Measurements from ENCODE around the gene CDH24.

CDH24 gene

GRCh38 chr14:22997676-22998323 lies 59.5 kb downstream of the CDH24 start:
- no peak for DNase-seq
- Histone ChIP-seq H3K4me3 (ENCODE audit: low read depth, low read length) (no peak overlapping the region), H3K4me1 (peaks cover 10% of the 10 kb centered on the region), H3K36me3 (no peaks in the 10 kb centered on the region), H3K9me3 (no peaks in the 10 kb centered on the region), H3K27me3 (no peaks in the 10 kb centered on the region)
- TF ChIP-seq CTCF (IDR thresholded peaks at IDR 0.05; ENCODE audit: low read depth, low read length), result no peak

All from BE2C (cell line).